Measurements from ENCODE around the gene CCL27.

The CCL27 gene

GRCh38 chr9:34636791-34637355, 25.6 kb downstream of the CCL27 start:
- TF ChIP-seq POLR2AphosphoS5 (IDR thresholded peaks at IDR 0.05; ENCODE audit: low read depth, low read length) (no peak), SIN3A (IDR thresholded peaks at IDR 0.05; ENCODE audit: borderline replicate concordance, insufficient read depth, low read length) (no peak), FOXP2 (optimal IDR thresholded peaks at IDR 0.05; ENCODE audit: borderline replicate concordance, extremely low read depth, extremely low read length, insufficient read depth) (no peak), REST (IDR thresholded peaks at IDR 0.05; ENCODE audit: insufficient read depth in 1 of 2, low read depth in 2 of 2, low read length in 2 of 2) (no peak), TAF1 (IDR thresholded peaks at IDR 0.05; ENCODE audit: borderline replicate concordance, insufficient read depth, low read length) (no peak)

- no peak for TF ChIP-seq TAF1 (IDR thresholded peaks at IDR 0.05; ENCODE audit: borderline replicate concordance, insufficient read depth, low read length)
- no peak for TF ChIP-seq SIN3A (IDR thresholded peaks at IDR 0.05; ENCODE audit: borderline replicate concordance, insufficient read depth, low read length)
- no peak for TF ChIP-seq FOXP2 (optimal IDR thresholded peaks at IDR 0.05; ENCODE audit: borderline replicate concordance, extremely low read depth, extremely low read length, insufficient read depth)
- TF ChIP-seq REST (IDR thresholded peaks at IDR 0.05; ENCODE audit: insufficient read depth in 1 of 2, low read depth in 2 of 2, low read length in 2 of 2) = no peak
- TF ChIP-seq POLR2AphosphoS5 (IDR thresholded peaks at IDR 0.05; ENCODE audit: low read depth, low read length) = no peak
Measured at GRCh38 chr9:34635556-34635955, 26.9 kb downstream of the CCL27 start.

- TF ChIP-seq FOXP2 (optimal IDR thresholded peaks at IDR 0.05; ENCODE audit: borderline replicate concordance, extremely low read depth, extremely low read length, insufficient read depth) (no peak), POLR2AphosphoS5 (IDR thresholded peaks at IDR 0.05; ENCODE audit: low read depth, low read length) (no peak), REST (IDR thresholded peaks at IDR 0.05; ENCODE audit: insufficient read depth in 1 of 2, low read depth in 2 of 2, low read length in 2 of 2) (no peak), SIN3A (IDR thresholded peaks at IDR 0.05; ENCODE audit: borderline replicate concordance, insufficient read depth, low read length) (no peak), TAF1 (IDR thresholded peaks at IDR 0.05; ENCODE audit: borderline replicate concordance, insufficient read depth, low read length) (no peak)
Measured at GRCh38 chr9:34634551-34635248, 27.8 kb downstream of the CCL27 start.

DNA sequence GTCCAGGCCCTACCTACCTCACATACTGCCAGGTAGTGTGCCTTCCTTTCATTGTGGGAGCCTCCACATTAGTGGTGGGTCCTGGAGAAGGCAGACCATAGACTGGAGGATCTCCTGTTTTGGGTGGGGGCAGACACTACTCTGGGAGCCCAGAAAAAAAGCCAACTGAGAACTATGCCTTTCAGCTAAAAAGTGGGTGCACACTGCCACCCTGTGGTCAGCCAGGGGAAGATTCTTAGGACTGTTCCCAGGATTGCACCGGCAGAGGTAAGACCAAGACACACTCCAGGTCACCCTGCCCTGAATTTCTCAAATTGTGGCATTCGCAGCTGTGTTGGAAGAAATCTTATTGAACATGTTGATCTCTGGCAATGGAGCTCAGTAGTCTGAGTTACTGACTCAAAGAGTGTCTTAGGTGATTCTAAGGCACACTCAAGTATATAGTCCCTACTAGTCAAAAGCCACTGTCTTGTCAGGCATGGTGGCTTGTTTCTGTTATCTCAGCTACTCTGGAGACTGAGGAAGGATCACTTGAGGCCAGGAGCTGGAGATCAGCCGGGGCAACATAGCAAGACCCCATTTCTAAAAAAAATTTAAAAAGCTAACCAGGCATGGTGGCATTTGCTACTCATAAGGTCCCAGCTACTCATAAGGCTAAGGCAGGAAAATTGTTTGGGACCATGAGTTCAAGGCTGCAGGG, 28.5 kb downstream of the CCL27 start:
- TF ChIP-seq REST (IDR thresholded peaks at IDR 0.05; ENCODE audit: insufficient read depth in 1 of 2, low read depth in 2 of 2, low read length in 2 of 2) = no peak

All from PFSK-1 (cell line).